Activated naive CD4-positive, alpha-beta T cell treated with anti-CD3 and anti-CD28 coated beads for 36 hours (primary cell): ENCODE measurements around the gene FXYD4. TPM values are rescaled to one million over a fixed set of nuclear protein-coding genes. Genes with fewer than 3 reads are reported as not detected.
"Not testable (repeated sequence)": the region's sequence is repeated elsewhere in the genome, so short reads cannot be mapped to it uniquely, and the experiment has no call there.

Experiments
- CTCF ChIA-PET: fragments of 350-600 bp; sonication (Branson Sonifier 250); formaldehyde crosslinking; loops from one replicate; lab custom pipeline; 2021; ENCODE audit warnings: antibody characterized with exemption; lab: Charles Lee
- DNase-seq: peaks from one replicate; pipeline ENCODE4 v3.0.0-alpha.2; 2020
- H3K27ac Mint-ChIP-seq: one replicate; pipeline ENCODE4 v1.8.0; 2021; ENCODE audit warnings: mild to moderate bottlenecking, mixed read lengths
- H3K27me3 Mint-ChIP-seq: one replicate; pipeline ENCODE4 v1.8.0; 2021; ENCODE audit warnings: low read depth, mixed read lengths
- H3K36me3 Mint-ChIP-seq: one replicate; pipeline ENCODE4 v1.8.0; 2021; ENCODE audit warnings: low read depth, mixed read lengths
- H3K4me1 Mint-ChIP-seq: one replicate; pipeline ENCODE4 v1.8.0; 2021; ENCODE audit warnings: low read depth, mixed read lengths
- H3K4me3 Mint-ChIP-seq: one replicate; pipeline ENCODE4 v1.8.0; 2021; ENCODE audit warnings: mild to moderate bottlenecking, moderate library complexity, mixed read lengths
- H3K9me3 Mint-ChIP-seq: one replicate; pipeline ENCODE4 v1.8.0; 2021; ENCODE audit warnings: mixed read lengths
- intact Hi-C: fragments of 100-400 bp; cut with micrococcal nuclease; formaldehyde crosslinking; loops from one replicate; pipeline ENCODE4 v1.15.1; 2023
- total RNA-seq, 2 experiments: library from RNA; stranded (reverse); gene quantifications; one replicate each; pipeline ENCODE4 v1.2.3, GENCODE V29; 2021

FXYD4 gene
- total RNA-seq, 2 experiments from 2014 or later: not detected

- H3K36me3 Mint-ChIP-seq: peaks cover 18% of the 10 kb centered on the region
- no peak overlapping the region for H3K4me3 Mint-ChIP-seq
- no peaks in the 10 kb centered on the region for H3K9me3 Mint-ChIP-seq
- DNase-seq: no peak
- intact Hi-C loops: no loop called here
- CTCF ChIA-PET: interaction anchor here (0.6 kb wide), 1 partner anchor 272 kb away, joined by 4 read pairs; no protein-coding TSS in a partner anchor
- H3K27ac Mint-ChIP-seq: no peak overlapping the region
- H3K27me3 Mint-ChIP-seq: no peaks in the 10 kb centered on the region
- H3K4me1 Mint-ChIP-seq: peaks cover 12% of the 10 kb centered on the region
These were observed 40.1 kb downstream of the FXYD4 start for GRCh38 chr10:43411536-43411935.

- intact Hi-C loops: no loop called here
- no peak for DNase-seq
- no peak overlapping the region for H3K27ac Mint-ChIP-seq
- no peaks in the 10 kb centered on the region for H3K36me3 Mint-ChIP-seq
- H3K4me3 Mint-ChIP-seq: no peak overlapping the region
- H3K27me3 Mint-ChIP-seq: no peaks in the 10 kb centered on the region
- peaks cover 31% of the 10 kb centered on the region for H3K4me1 Mint-ChIP-seq
- H3K9me3 Mint-ChIP-seq: no peaks in the 10 kb centered on the region
- CTCF ChIA-PET: no interaction called here
These were observed 44.1 kb downstream of the FXYD4 start for GRCh38 chr10:43415544-43415943.

- Mint-ChIP-seq H3K4me3 (peak overlapping the region; percentile 54), H3K9me3 (no peaks in the 10 kb centered on the region), H3K27me3 (no peaks in the 10 kb centered on the region), H3K36me3 (no peaks in the 10 kb centered on the region), H3K4me1 (peaks cover 35% of the 10 kb centered on the region), H3K27ac (peak overlapping the region; percentile 92)
- peak; percentile 76 for DNase-seq
- intact Hi-C loops: loop anchor here (1.0 kb wide), 1 partner anchor 9 kb away; no protein-coding TSS in a partner anchor
- CTCF ChIA-PET: interaction anchor here (0.6 to 2.2 kb wide), 4 partner anchors 9 to 38 kb away, joined by 3 to 7 read pairs (median 4); partner anchors contain the start of gene HNRNPF
These were observed 46.7 kb downstream of the FXYD4 start for GRCh38 chr10:43417950-43418768.

GRCh38 chr10:43419997-43420368 lies 48.5 kb downstream of the FXYD4 start:
- no peaks in the 10 kb centered on the region for H3K36me3 Mint-ChIP-seq
- CTCF ChIA-PET: interaction anchor here (0.6 to 2.2 kb wide), 5 partner anchors 16 to 697 kb away, joined by 3 to 7 read pairs (median 3); no protein-coding TSS in a partner anchor

GRCh38 chr10:43420369-43421200 lies 49.1 kb downstream of the FXYD4 start:
- H3K4me3 Mint-ChIP-seq: peak overlapping the region; percentile 87
- CTCF ChIA-PET: interaction anchor here (0.6 to 1.3 kb wide), 3 partner anchors 23 to 698 kb away, joined by 3 read pairs; no protein-coding TSS in a partner anchor
- no peaks in the 10 kb centered on the region for H3K9me3 Mint-ChIP-seq
- peak overlapping the region; percentile 95 for H3K27ac Mint-ChIP-seq
- DNase-seq: peak; percentile 78
- H3K4me1 Mint-ChIP-seq: peaks cover 35% of the 10 kb centered on the region
- H3K27me3 Mint-ChIP-seq: no peaks in the 10 kb centered on the region
- intact Hi-C loops: loop anchor here (1.0 kb wide), 3 partner anchors 11 to 23 kb away; partner anchors contain the start of gene HNRNPF
- no peaks in the 10 kb centered on the region for H3K36me3 Mint-ChIP-seq

More at GRCh38 chr10:43419997-43420368, 48.5 kb downstream of the FXYD4 start:
- H3K9me3 Mint-ChIP-seq: no peaks in the 10 kb centered on the region
- no peaks in the 10 kb centered on the region for H3K27me3 Mint-ChIP-seq
- H3K4me3 Mint-ChIP-seq: peak overlapping the region; percentile 65
- peaks cover 35% of the 10 kb centered on the region for H3K4me1 Mint-ChIP-seq
- H3K27ac Mint-ChIP-seq: peak overlapping the region; percentile 91
- no peak for DNase-seq
- intact Hi-C loops: loop anchor here (1.0 kb wide), 3 partner anchors 11 to 23 kb away; partner anchors contain the start of gene HNRNPF

GRCh38 chr10:43421201-43421507 lies 49.7 kb downstream of the FXYD4 start:
- DNase-seq: no peak
- Mint-ChIP-seq H3K36me3 (no peaks in the 10 kb centered on the region), H3K4me3 (peak overlapping the region; percentile 87), H3K27me3 (no peaks in the 10 kb centered on the region), H3K27ac (peak overlapping the region; percentile 95), H3K9me3 (no peaks in the 10 kb centered on the region), H3K4me1 (peaks cover 40% of the 10 kb centered on the region)
- intact Hi-C loops: no loop called here
- CTCF ChIA-PET: no interaction called here

GRCh38 chr10:43421519-43421918 lies 50.1 kb downstream of the FXYD4 start:
- intact Hi-C loops: no loop called here
- H3K27me3 Mint-ChIP-seq: no peaks in the 10 kb centered on the region

GRCh38 chr10:43421944-43422343 lies 50.5 kb downstream of the FXYD4 start:
- H3K9me3 Mint-ChIP-seq, DNase-seq, H3K36me3 Mint-ChIP-seq, intact Hi-C loops, H3K27me3 Mint-ChIP-seq: not testable (repeated sequence)
- Mint-ChIP-seq H3K27ac (peak overlapping the region; percentile 18), H3K4me3 (peak overlapping the region; percentile 30), H3K4me1 (peaks cover 42% of the 10 kb centered on the region)
- CTCF ChIA-PET: interaction anchor here (0.6 kb wide), 1 partner anchor 36 kb away, joined by 3 read pairs; no protein-coding TSS in a partner anchor

More at GRCh38 chr10:43421519-43421918, 50.1 kb downstream of the FXYD4 start:
- Mint-ChIP-seq H3K9me3 (no peaks in the 10 kb centered on the region), H3K4me1 (peaks cover 42% of the 10 kb centered on the region), H3K36me3 (no peaks in the 10 kb centered on the region), H3K27ac (peak overlapping the region; percentile 8), H3K4me3 (peak overlapping the region; percentile 30)
- CTCF ChIA-PET: no interaction called here
- no peak for DNase-seq

GRCh38 chr10:43424416-43424815 lies 53.0 kb downstream of the FXYD4 start:
- Mint-ChIP-seq H3K9me3 (no peaks in the 10 kb centered on the region), H3K4me1 (peaks cover 33% of the 10 kb centered on the region), H3K36me3 (no peaks in the 10 kb centered on the region), H3K27ac (no peak overlapping the region), H3K27me3 (no peaks in the 10 kb centered on the region), H3K4me3 (no peak overlapping the region)
- CTCF ChIA-PET: no interaction called here
- no peak for DNase-seq
- intact Hi-C loops: no loop called here

Other genes starting within 250 kb of the FXYD4 start
- 10 to 100 TPM; 25.6 to 27.1 TPM for gene CSGALNACT2, start 233.2 kb upstream of the FXYD4 start, total RNA-seq
- not detected for gene RASGEF1A, start 104.6 kb upstream of the FXYD4 start, total RNA-seq
- 100 to 1,000 TPM; 379 to 383 TPM for gene HNRNPF, start 37.5 kb downstream of the FXYD4 start, total RNA-seq
- 1 to 10 TPM; 2.3 to 2.7 TPM for gene ZNF487, start 65.5 kb downstream of the FXYD4 start, total RNA-seq
- gene ZNF239, start 203.0 kb downstream of the FXYD4 start, total RNA-seq: 1 to 10 TPM; 2.0 to 2.5 TPM
- 1 to 10 TPM; 5.2 to 5.4 TPM for gene ZNF485, start 234.8 kb downstream of the FXYD4 start, total RNA-seq